Activated T-helper 17 cell treated with anti-CD3 and anti-CD28 coated beads, Interleukin-2, amount 50 U/mL, for 72 hours (primary cell): ENCODE results near the gene FBLL1. TPM values are rescaled to one million over a fixed set of nuclear protein-coding genes. Genes with fewer than 3 reads are reported as not detected.
"Not testable (repeated sequence)": the region's sequence is repeated elsewhere in the genome, so short reads cannot be mapped to it uniquely, and the experiment has no call there.

Experiments
- ATAC-seq: fragments of 150-1000 bp; cut with Tn5 transposase; replicated peaks from 2 replicates; pipeline ENCODE4 v1.10.0; 2021; ENCODE audit warnings: mild to moderate bottlenecking, moderate library complexity
- H3K27ac Mint-ChIP-seq: one replicate; pipeline ENCODE4 v1.8.0; 2022; ENCODE audit warnings: mixed read lengths
- H3K27me3 Mint-ChIP-seq: one replicate; pipeline ENCODE4 v1.8.0; 2022; ENCODE audit warnings: mixed read lengths
- H3K36me3 Mint-ChIP-seq: one replicate; pipeline ENCODE4 v1.8.0; 2022; ENCODE audit warnings: low read depth, mild to moderate bottlenecking, mixed read lengths
- H3K4me1 Mint-ChIP-seq: one replicate; pipeline ENCODE4 v1.8.0; 2022; ENCODE audit warnings: mixed read lengths
- H3K4me3 Mint-ChIP-seq: one replicate; pipeline ENCODE4 v1.8.0; 2022; ENCODE audit warnings: mild to moderate bottlenecking, mixed read lengths
- H3K9me3 Mint-ChIP-seq: one replicate; pipeline ENCODE4 v1.8.0; 2022; ENCODE audit warnings: mixed read lengths
- total RNA-seq, 2 donors: library from RNA; stranded (reverse); gene quantifications; one replicate each; pipeline ENCODE4 v1.2.3, GENCODE V29; 2022

FBLL1 gene
- total RNA-seq, 2 donors from 2014 or later, result 1.1 TPM; not detected in 1

- Mint-ChIP-seq H3K4me1 (peaks cover 26% of the 10 kb centered on the region), H3K36me3 (peaks cover 45% of the 10 kb centered on the region)
- H3K9me3 Mint-ChIP-seq, H3K4me3 Mint-ChIP-seq, H3K27me3 Mint-ChIP-seq, ATAC-seq, H3K27ac Mint-ChIP-seq: not testable (repeated sequence)
Observed at GRCh38 chr5:168574156-168574555, 45.1 kb downstream of the FBLL1 start.

- ATAC-seq, result no peak
- H3K27ac Mint-ChIP-seq, result no peak overlapping the region
- peaks cover 33% of the 10 kb centered on the region for H3K36me3 Mint-ChIP-seq
- H3K27me3 Mint-ChIP-seq, result no peaks in the 10 kb centered on the region
- H3K4me3 Mint-ChIP-seq, result peak overlapping the region; percentile 17
- no peaks in the 10 kb centered on the region for H3K9me3 Mint-ChIP-seq
- peaks cover 31% of the 10 kb centered on the region for H3K4me1 Mint-ChIP-seq
Observed at GRCh38 chr5:168575391-168576372, 46.6 kb downstream of the FBLL1 start.

- Mint-ChIP-seq H3K27ac (peak overlapping the region; percentile 96), H3K36me3 (peaks cover 22% of the 10 kb centered on the region), H3K4me1 (peaks cover 25% of the 10 kb centered on the region), H3K4me3 (peak overlapping the region; percentile 88), H3K9me3 (no peaks in the 10 kb centered on the region), H3K27me3 (no peaks in the 10 kb centered on the region)
- ATAC-seq, result no peak
Observed at GRCh38 chr5:168578006-168578405, 48.9 kb downstream of the FBLL1 start.

DNA sequence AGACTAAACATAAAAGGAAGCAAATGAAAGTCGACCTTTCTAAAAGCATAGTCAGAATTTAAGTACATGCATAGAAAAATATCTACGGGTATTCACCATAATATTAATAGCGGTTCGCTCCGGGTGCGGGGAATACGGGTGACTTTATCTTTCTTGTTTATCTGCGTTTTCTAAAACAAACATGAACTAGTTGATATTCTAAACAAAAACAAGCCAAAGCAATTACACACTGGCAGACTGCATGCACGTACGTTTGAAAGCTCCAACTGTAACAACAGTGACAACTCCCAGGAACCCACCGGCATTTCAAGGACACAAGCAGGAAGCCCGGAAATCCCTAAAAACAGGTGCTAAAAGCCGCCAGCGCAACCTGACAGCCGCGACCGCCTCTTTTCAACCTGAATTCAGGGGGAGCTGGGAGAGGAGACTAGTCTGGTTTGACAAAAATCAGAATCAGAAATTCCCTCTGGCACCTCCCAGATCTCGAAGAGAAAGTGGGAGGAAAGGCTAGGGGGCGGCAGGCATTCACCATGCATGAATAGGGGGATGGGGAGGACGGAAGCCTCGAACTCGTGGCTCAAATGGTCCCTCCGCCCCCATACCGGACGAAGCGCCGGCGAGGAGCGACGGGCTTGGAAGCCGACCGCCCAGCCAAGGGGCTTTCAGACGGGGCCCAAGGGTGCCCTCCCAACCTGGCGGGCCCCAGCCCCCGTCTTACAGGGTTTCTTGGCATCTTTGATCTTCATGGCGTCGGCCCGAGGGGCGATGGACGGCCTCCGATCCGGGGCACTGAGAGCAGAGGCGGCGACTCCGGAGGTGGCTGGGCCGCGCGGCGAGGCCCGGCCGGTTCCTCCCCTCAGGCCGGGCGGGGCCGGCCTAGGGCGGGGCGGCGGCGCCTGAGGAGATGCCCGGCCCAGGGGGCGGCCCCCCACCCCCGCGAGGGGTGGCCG lies 49.7 kb downstream of the FBLL1 start, which contains the start of gene PANK3:
Gene PANK3, minus strand, starts transcription at position 831 of the 950 bp plus-strand sequence. Its CDS starts 85 bp downstream, at position 746.
- no peaks in the 10 kb centered on the region for H3K27me3 Mint-ChIP-seq
- H3K4me1 Mint-ChIP-seq, result peaks cover 25% of the 10 kb centered on the region
- peak within 1 kb of the TSS; percentile 88 for H3K4me3 Mint-ChIP-seq
- H3K27ac Mint-ChIP-seq, result peak within 1 kb of the TSS; percentile 96
- peaks cover 22% of the 10 kb centered on the region for H3K36me3 Mint-ChIP-seq
- ATAC-seq, result peak; percentile 80
- H3K9me3 Mint-ChIP-seq, result no peaks in the 10 kb centered on the region

- no peaks in the 10 kb centered on the region for H3K27me3 Mint-ChIP-seq
- H3K4me3 Mint-ChIP-seq, result peak overlapping the region; percentile 88
- H3K36me3 Mint-ChIP-seq, result peaks cover 22% of the 10 kb centered on the region
- peak; percentile 97 for ATAC-seq
- H3K9me3 Mint-ChIP-seq, result no peaks in the 10 kb centered on the region
- H3K27ac Mint-ChIP-seq, result peak overlapping the region; percentile 96
- peaks cover 25% of the 10 kb centered on the region for H3K4me1 Mint-ChIP-seq
Observed at GRCh38 chr5:168579488-168580226, 50.6 kb downstream of the FBLL1 start.

GRCh38 chr5:168580227-168580508 lies 51.1 kb downstream of the FBLL1 start:
- H3K27ac Mint-ChIP-seq, result peak overlapping the region; percentile 96
- H3K9me3 Mint-ChIP-seq, result no peaks in the 10 kb centered on the region
- peaks cover 18% of the 10 kb centered on the region for H3K36me3 Mint-ChIP-seq
- H3K27me3 Mint-ChIP-seq, result no peaks in the 10 kb centered on the region
- ATAC-seq, result no peak
- H3K4me3 Mint-ChIP-seq, result peak overlapping the region; percentile 88
- H3K4me1 Mint-ChIP-seq, result peaks cover 24% of the 10 kb centered on the region

Other genes with a start within 250 kb of the FBLL1 start
- gene WWC1, start 237.7 kb upstream of the FBLL1 start, total RNA-seq, result 1 to 10 TPM; 1.3 to 1.9 TPM
- gene RARS1, start 42.8 kb upstream of the FBLL1 start, total RNA-seq, result 100 to 1,000 TPM in 1 of 2 donors, 10 to 100 TPM in 1; 86.0 to 121 TPM
- 10 to 100 TPM; 38.2 to 42.0 TPM for gene PANK3, start 50.1 kb downstream of the FBLL1 start, total RNA-seq